HG02943 (cell line): ENCODE results near the gene GPR151.

ENCODE experiments used
- ATAC-seq: cut with Tn5 transposase; IDR thresholded peaks from one replicate; pipeline ENCODE4 v1.9.1; 2021; ENCODE audit warnings: mild to moderate bottlenecking, low read depth, moderate library complexity; ENCODE audit not compliant: unreplicated experiment

The GPR151 gene

DNA sequence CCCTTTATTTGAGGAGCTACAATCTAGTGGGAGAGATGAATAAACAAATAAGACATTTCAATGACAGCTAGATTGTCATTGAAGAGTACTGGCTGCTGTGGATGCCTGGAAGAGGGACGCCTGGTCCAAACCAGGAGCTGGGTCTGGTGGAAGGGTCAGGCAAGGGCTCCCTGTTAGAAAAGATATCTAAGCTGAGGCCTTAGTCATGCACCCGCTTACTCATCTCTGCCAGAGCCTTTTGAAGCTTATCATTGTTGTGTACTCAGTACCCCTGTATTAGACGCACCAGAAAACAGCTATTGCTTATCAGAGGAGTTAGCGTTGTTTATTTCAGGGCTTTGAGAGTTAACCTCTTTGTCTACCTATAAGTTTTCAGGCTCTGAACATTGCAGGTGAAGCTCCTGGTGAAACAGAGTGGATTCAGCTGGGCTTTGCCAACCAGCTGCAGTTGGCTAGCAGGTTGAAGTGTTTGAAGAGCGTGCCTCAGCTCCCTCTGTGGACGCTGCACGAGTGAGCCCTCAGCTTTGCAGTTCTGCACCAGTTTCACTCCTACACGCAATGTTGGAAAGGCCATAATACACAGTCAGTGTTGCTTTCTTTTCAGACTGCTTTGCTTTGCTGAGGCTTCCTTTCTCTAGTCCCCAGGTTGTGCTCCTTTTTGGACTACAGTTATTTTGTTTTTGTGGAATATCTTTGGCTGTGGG is 5.6 kb upstream of the GPR151 start:
- no peak for ATAC-seq

DNA sequence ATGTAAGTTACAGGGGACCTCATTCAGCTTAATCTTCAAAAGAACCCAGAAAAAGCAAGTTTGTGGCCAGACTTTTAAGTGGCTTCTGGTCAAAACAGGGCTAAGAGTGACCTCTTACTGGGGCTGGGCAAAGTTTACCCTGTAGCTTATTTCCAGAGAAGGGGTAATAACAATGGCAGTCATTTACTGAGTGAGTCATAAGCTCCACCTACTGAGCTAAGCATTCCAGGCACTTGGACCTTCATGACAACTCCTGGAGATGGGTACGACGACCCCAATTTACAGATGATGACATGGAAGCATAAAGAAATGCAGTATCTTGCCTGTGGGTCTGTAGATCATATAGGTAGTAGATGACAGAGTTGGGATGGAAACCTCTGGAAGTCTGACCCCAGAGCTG is 4.7 kb upstream of the GPR151 start:
- ATAC-seq, result no peak

DNA sequence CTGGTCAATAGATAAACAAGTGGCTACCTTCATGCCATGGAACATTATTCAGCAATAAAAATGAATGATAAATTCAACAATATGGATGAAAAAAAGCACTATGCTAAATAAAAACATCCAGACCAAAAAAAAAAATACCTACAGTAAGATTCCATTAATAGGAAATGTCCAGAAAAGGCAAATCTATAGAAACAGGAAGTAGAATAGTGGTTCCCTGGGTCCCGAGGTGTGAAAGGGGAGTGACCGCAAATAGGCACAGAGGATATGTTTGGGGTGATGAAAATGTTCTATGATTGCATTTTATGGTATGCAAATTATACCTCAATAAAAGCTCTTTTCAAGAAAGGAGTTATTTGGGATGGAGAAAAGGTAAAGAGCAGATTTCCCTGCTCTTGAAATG is 3.6 kb upstream of the GPR151 start:
- ATAC-seq, result no peak

DNA sequence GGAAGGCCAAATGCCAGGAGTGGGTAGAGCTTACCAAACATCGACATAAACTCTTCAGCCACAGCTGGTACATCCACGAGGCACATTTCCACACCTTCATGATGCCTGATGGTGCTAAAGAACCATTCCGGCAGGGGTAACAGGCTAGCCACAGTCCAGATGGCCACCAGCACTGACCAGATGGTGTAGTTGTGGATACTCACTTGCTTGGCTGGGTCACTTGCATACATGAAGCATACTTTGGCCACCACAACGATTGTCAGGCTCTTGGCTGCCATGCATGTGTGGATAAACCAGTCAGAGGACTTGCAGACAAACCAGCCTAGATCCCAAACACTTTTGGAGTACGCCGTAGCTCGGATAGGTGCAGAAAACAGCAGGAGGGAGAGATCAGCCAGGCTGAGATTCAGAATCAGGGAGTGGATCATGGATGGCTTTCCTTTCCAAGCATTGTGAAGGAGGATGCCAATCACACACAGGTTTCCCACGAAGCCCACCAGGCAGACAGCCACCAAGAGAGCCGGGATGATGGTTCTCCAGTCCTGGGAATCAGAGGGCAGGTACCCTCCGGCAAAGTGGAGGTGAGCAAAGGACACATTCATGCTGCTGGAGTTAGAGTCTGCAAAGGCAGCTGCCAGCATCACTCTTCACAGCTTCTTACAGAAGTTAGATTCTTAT is 378 bp downstream of the GPR151 start:
- ATAC-seq, result no peak

DNA sequence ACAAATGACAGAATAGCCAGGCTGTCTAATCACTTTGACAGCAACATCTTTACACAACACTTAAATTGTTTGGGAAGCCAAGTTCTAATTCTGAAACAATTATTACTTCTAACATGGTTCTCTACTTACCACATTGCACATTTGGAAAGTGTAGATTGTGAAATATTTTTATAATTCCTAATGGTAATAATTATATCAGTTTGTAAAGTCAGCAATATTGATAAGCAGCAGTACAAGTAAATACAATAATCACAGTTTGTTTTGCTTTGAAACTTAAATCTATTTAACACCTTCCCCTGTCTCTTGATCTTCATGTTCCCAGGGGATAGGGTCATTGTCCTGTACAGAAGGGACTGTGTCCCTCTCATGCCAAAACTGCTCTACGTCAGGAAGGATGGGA is 1.4 kb downstream of the GPR151 start:
- no peak for ATAC-seq

DNA sequence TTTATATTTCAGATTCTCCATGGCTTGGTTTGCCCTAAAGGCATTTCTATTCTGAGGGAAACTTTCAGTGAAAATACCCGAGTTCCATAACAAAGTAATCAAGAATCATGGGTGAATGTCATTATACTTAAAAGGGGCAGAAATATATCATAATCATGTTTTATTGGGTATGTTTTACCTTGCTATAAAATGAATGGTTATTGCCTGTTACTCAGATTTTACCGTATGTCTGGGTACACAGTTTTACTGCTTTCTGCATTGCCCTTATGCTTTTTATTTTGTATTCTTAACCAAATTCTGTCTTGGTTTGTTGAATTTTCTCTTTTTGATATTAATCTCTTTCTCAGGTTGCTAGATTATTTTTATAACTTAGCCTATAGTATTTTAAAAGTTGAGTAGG is 2.5 kb downstream of the GPR151 start:
- ATAC-seq, result no peak

DNA sequence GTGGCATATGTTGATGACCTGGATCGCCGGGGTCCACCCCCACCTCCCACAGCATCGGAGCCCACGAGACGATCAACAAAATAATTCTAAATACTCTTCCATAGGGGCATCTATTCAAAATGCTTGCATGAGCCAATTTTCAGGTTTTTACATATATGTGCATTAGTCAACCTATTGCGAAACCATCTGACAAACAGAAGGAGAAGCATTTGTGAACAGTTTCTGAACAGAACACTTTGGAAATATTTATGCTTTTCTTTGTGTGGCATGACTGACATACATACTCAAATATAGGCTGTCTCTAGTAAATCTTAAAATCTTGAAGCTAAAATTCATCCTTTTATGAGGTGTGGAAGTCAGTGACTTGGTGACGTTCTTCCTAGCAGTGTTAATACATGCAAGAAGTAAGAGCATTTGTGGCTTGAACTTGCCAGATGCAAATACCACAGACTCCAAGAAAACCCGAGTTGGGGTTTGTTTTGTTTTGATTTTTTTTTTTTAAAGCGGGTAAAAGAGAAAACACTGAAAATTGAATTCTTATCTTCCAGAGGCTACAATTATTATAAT is 5.3 kb downstream of the GPR151 start:
- ATAC-seq, result no peak

DNA sequence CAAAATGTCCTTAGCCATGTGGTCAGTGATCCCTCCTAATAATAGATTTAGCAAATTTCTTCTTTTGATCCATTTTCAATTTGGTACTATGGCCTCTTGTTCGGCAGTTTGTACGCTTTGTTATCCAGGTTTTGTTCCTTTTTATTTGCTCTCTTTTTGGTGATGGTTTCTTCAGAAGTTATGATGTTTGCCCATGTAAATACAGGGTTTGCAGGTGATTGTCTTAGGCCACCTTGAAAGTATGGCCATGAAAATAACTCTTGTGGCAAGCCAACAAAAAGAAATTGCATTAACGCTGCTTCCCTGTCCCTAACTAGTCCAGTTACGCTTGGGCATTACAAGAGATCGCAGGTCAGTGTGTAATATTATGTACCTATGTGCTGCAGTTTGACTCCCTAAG is 8.6 kb downstream of the GPR151 start:
- no peak for ATAC-seq

DNA sequence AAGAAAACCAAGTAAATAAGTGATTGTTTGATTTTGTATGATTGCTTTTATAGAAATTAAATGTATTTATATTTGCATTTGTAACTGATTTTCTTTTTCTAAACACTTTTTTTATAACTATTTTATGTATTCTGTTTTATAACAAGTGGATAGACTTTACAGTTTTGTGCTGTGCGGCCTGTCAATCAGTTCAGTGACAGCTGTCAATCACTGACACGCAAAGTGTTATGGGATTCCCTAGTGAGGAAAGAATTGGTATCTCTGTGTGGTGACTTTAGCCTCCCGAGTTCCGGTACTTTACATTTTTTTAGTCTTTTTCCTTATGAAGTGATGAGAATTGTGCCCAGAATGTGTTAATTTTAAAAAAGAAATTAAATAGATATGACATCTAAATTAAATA is 16.3 kb downstream of the GPR151 start:
- ATAC-seq, result no peak

DNA sequence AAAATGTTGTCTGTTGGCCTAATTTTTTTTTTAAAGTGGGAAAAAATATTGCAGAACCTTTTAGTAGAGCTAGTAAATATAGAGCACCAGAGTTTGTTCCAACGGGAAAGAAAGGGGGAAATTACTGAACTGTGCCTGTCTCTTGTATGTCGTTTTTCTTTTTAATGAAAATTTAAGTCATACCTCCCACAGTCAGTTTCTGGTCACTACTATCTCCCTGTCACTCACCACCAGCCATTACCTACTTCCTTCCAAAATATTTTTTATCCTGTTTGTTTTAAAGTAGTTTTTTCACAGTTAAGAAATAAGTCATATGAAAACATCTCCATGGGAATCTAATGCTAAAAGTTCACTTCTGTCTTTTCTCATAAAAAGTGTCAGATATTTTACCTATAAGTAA is 21.3 kb downstream of the GPR151 start:
- no peak for ATAC-seq

DNA sequence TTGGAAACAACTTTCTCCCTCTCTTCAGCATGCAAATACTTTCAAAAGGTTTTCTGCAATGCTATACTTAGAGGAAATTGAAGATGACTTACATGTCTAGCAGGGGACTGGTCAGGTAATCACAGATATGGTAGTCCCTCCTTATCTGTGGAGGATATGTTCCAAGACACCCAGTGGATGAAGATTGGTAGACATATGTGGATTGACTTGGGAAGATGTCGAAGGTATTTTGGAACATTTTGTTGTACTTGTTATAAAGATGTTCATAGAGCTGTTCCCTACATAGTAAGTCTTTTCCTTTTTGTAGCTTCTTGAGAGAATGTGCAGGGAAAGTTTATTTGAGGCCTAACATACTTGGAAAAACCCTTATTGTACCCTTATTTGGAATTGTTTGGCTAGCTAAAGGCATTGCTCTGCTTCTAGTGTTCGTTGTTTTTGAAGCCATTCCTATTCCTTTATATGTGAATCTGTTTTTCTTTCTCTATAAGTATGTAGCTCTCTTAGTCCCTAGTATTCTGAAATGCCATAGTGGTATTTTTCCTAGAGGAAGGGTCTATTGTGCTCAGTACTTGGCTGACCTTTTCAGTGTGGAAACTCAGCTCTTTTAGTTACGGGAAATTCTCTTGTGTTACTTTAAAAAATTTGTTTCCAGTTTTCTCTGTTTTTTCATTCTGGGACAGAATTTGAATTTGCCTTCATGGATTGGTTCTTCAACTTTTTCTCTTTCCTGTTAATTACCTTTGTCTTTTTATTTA is 25.7 kb downstream of the GPR151 start:
- no peak for ATAC-seq

DNA sequence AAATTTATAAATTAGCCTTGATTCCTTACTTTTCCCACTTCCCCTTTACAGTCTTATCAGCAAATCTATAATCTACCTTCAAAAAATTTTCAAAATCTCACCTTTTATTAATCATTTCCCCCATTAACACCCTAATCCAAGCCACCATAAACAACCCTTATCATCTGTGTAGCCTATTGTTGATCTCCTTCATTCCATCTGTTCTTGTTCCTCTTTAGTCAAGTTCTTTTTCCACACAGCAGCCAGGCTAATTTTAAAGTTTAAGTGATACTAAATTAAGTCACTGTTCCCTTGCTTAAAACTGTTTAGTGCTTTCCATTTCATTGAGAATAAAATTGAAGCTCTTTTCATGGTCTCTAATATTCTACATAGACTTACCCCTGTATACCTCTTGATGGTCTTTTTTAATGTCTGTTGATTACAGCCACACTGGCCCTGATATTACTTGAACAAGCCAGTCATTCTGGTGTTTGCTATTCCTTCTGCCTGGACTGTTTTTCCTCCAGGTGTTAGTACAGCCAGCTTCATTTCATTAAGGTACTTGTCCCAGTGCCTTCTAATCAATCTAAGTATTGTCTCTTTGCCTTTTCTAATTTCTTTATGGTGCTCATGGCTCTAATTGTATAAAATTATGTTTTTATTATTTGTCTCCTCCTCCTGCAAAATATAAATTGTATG is 31.1 kb downstream of the GPR151 start:
- no peak for ATAC-seq

DNA sequence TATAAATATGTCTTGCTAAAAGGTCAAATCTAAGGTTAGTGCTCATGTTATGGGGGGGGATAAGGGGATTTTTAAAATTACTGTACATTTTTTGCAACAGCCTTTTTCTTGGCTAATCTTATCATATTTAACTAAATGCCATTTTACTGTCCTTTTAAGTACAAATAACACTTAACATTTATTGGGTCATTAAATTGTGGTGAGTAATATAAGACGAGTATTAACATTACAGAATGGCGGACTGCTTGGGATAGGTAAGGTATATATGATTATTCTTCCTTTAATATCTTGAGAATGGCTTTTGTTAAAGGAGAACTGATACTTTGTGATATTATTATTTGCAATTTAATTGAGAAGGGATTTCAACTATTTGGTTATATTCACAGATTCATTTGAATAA is 33.2 kb downstream of the GPR151 start:
- no peak for ATAC-seq

DNA sequence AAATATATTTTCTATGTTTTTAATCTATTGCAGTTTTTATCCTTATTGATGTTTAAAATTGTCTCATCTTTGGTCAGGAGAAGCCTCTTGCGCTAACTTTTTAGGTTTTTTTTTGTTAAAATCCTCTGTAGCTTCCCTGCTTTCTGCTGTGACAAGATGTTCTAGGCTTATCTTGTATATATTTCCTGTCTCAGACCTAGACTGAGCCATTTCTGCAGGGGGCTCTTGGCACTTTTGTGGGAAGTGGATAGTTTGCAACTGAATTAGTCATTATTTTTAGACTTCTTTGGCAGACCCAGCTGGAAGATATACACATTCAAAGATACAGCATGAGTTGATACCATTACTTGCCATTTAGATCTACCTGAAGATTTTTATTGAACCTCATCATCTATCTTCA is 40.1 kb downstream of the GPR151 start:
- ATAC-seq, result no peak

DNA sequence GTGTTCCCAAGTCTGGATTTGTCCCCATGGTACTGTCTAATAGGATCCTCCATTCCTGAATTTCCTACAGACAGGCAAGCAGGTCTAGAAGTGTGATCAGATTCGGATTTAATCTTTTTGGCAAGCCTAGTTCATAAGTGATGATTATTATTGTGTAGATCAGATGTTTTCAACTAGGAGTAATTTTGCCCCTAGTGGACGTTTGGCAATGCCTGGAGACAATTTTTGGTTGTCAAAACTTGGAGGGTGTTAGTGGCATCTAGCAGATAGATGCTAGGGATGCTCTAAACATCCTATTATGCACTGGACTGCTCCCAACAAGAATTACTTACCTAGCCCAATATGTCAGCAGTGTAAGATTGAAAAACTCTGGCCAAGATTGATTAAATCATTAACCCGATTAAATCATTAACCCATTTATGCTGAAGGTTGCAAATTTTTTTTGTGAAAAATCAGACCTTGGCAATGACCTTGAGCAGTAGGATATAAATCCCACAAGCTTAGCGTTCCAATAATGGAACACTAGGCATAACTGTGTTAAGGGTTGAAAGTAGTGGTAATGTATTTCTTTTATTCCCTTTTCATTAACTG is 40.7 kb downstream of the GPR151 start:
- no peak for ATAC-seq

DNA sequence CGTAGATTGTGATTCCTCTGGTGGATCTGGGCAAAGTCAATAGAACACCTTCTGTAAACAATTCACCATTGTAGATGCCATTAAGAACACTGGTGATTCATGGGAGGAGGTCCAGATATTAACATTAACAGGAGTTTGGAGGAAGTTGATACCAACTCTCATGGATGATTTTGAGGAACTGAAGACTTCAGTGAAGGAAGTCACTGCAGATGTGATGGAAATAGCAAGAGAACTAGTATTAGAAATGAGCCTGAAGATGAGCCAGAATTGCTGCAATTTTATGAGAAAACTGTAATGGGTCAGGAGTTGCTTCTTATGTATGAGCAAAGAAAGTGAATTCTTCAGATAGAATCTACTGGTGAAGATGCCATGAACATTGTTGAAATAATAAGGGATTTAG is 41.9 kb downstream of the GPR151 start:
- no peak for ATAC-seq

DNA sequence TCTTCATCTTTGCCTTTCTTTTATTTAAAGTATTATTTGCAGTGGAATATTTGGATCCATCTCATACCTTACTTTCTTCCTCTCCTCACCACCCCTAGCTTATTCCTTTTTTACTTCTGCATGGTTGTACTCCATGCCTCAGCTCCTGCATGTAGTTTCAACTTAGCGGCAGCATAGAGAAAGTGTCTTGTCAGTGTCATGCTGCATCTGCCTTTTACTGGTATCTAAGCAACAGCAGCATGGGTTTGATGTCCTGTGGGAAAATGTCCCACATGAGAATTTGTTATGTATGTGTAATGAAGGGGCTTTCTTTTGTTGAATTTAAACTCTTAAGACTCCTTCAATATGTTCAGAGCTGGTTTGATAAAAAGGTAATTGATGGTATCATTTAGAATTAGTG is 48.2 kb downstream of the GPR151 start:
- ATAC-seq, result no peak

DNA sequence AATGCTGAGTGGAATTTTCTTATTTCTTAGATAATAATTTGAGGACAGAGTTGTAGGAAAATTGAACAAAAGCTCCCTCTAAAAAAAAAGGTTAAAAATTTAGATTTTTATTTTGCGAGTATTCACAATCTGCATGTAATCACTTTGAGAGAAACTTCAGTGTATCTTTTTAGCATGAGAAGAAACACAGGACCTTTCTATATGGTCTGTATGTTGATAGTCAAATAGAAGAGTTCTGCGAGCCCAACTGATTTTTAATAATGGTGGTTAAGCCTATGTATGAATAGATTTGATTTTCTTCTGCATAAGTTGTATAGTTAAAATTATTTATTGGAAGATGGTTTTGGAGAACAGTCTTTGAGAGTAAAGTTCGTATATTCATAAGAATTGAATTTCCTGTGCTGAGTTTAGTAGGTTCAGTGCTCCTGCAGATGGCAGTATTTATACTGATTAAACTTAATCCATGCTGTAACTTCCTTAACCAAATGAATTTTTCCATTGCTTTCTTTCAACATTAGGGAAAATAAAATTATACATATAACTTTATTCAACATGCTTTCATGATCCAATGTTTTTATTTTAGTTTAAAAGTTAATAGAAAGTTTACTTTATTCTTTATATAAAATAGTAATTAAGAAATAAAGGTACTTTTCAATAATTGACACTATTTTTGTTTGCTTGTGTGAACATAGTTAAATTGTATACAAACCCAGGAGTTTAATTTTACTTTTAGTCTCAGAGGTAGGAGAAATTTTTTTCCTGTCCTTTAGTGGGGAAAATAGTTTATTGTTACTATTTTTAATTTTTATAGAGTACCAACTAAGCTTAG is 49.3 kb downstream of the GPR151 start:
- no peak for ATAC-seq

DNA sequence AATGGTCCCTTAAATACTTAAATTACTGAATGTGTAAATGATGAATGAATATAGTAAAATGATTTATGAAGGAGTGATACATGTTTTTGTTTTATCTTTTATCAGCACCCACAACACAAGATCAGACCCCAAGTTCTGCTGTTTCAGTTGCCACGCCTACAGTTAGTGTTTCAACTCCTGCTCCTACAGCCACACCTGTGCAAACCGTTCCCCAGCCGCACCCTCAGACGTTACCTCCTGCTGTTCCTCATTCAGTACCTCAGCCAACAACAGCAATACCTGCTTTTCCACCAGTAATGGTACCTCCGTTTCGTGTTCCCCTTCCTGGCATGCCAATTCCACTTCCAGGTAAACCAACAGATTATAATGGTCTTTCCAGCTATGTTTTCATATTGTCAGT is 52.5 kb downstream of the GPR151 start:
- no peak for ATAC-seq
